ENCODE data around the gene HPSE2.
A peak's percentile ranks its signal among the peaks of the same experiment; 100 is the strongest.

HPSE2 gene

DNA sequence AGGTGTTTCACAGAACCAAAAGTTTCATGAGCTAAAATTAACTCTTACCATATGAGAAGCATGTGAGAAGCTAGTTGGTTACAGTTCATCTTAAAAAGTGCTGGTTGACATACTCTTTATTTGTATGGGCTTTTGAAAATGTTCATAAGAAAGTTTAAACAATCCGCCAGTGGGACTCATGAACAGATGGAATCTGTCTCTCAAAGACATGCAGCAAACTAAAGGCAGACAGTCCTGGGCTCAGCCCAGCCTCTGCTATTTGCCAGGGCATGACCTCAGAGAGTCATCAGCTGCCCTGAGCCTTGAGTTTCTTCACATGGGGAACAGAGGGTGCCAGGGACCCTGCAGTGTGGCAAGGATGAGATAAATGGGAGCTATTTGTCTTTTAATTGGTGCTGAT, 823.9 kb downstream of the HPSE2 start:
- H3K36me3 Mint-ChIP-seq (ENCODE audit: low read depth), result peaks cover 3% of the 10 kb centered on the region
- H3K4me1 Mint-ChIP-seq, result peaks cover 33% of the 10 kb centered on the region
- H3K9me3 Mint-ChIP-seq, result no peaks in the 10 kb centered on the region
- TF ChIP-seq, protein P1, sequence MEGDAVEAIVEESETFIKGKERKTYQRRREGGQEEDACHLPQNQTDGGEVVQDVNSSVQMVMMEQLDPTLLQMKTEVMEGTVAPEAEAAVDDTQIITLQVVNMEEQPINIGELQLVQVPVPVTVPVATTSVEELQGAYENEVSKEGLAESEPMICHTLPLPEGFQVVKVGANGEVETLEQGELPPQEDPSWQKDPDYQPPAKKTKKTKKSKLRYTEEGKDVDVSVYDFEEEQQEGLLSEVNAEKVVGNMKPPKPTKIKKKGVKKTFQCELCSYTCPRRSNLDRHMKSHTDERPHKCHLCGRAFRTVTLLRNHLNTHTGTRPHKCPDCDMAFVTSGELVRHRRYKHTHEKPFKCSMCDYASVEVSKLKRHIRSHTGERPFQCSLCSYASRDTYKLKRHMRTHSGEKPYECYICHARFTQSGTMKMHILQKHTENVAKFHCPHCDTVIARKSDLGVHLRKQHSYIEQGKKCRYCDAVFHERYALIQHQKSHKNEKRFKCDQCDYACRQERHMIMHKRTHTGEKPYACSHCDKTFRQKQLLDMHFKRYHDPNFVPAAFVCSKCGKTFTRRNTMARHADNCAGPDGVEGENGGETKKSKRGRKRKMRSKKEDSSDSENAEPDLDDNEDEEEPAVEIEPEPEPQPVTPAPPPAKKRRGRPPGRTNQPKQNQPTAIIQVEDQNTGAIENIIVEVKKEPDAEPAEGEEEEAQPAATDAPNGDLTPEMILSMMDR (IDR thresholded peaks at IDR 0.05; ENCODE audit: unreplicated experiment in 3 of 3), result no peak
- H3K27ac Mint-ChIP-seq, result peak overlapping the region in 1 of 3 experiments; percentile 34
- H3K4me3 Mint-ChIP-seq, result peak overlapping the region; percentile 27 to 39 (median 37)
- no peaks in the 10 kb centered on the region for H3K27me3 Mint-ChIP-seq (ENCODE audit: low read depth)

DNA sequence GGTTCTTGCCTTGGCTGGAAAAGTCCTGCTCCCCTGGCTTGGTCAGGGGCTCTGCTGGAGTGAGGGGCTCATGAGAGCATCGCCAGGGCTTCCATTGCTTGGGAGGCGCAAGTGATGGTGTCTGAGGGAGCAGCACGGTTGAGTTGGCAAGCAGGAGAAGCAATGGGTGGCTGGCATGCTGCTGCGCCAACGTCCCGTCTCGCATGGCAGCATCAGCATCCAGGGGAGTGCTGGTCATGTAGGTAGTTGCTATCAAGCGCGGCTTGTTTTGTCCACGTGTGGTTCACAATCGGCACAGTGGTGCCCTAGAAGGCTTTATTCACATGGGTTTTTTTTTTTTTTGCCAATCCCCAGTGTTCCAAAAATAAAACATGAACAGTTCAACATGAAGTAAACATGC, 824.5 kb downstream of the HPSE2 start:
- no peaks in the 10 kb centered on the region for H3K27me3 Mint-ChIP-seq (ENCODE audit: low read depth)
- TF ChIP-seq, protein P1 (IDR thresholded peaks at IDR 0.05; ENCODE audit: unreplicated experiment in 3 of 3), result no peak
- peak overlapping the region in 1 of 3 experiments; percentile 16 for H3K27ac Mint-ChIP-seq
- no peak overlapping the region for H3K4me3 Mint-ChIP-seq
- H3K4me1 Mint-ChIP-seq, result peaks cover 34% of the 10 kb centered on the region
- no peaks in the 10 kb centered on the region for H3K9me3 Mint-ChIP-seq
- H3K36me3 Mint-ChIP-seq (ENCODE audit: low read depth), result peaks cover 3% of the 10 kb centered on the region

DNA sequence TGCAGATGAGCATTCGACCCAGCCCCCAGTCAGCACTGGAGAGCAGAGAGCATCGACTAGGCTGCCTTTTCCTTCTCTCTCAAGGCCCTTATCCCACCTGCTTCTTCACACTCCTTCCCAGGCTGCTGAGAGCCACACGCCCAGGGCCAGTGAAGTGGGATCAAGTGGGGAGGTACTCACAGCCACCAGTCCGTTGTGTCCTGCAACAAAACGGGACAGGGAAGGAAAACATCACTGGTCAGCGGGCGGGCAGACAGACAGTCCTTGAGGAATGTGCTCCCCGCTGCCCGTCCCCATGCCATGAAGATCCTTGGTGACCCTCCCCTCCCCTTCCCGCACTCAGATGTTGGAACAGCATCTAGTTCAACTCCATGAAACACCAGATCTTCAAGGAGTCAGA, 824.9 kb downstream of the HPSE2 start:
- Mint-ChIP-seq H3K27ac (no peak overlapping the region), H3K4me1 (peaks cover 36% of the 10 kb centered on the region), H3K9me3 (no peaks in the 10 kb centered on the region), H3K4me3 (no peak overlapping the region), H3K36me3 (ENCODE audit: low read depth) (peaks cover 3% of the 10 kb centered on the region), H3K27me3 (ENCODE audit: low read depth) (no peaks in the 10 kb centered on the region)
- TF ChIP-seq, protein P1 (IDR thresholded peaks at IDR 0.05; ENCODE audit: unreplicated experiment in 3 of 3), result no peak

DNA sequence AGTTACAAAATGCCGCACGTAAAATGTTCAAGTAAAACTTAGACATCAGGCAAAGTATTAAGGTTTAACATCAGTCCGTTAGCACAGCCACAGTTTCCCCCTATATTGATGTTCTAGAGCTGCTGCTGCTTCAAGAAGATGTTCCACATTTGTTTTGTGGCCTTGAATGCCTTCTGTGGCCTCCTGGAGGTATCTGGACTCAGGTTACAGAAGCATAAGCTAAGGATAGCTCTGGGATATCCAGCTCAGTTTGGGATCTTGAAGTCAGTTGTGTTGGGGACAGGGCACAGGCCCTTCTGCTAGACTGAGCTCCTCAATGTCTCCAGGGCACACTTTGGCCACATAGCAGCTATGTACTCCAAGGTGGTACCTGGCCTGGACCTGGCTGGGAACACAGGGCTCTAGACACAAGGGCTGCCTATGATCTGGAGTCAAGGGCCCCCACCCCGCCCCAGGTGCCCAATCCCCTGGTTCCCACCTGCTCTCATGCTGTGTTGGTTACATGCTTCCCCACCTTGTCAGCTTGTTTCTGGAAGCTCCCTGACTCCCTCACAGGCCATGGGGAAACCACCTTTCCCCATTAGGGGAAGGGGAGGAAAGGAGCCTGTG, 825.4 kb downstream of the HPSE2 start:
- Mint-ChIP-seq H3K27ac (no peak overlapping the region), H3K36me3 (ENCODE audit: low read depth) (peaks cover 3% of the 10 kb centered on the region), H3K4me3 (no peak overlapping the region), H3K9me3 (no peaks in the 10 kb centered on the region), H3K27me3 (ENCODE audit: low read depth) (no peaks in the 10 kb centered on the region), H3K4me1 (peaks cover 32% of the 10 kb centered on the region)
- TF ChIP-seq, protein P1 (IDR thresholded peaks at IDR 0.05; ENCODE audit: unreplicated experiment in 3 of 3), result no peak

DNA sequence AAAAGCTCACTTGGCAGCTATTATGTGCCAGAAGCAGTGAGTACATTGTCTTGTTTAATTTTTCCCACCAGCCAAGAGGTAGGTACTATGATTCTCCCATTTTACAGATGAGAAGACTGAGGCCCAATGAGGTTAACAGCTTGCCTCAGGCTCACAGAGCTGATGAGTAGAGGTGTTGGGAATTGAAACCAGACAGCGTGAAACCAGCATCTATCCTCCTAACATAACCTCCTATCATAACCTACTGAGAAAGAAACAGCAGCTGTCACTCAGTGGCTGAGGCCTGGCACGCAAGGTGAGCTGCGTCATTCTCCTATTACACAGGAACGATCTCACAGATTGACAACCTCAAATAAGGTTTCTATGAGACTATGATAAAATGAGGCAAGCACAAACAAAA, 826.9 kb downstream of the HPSE2 start:
- no peaks in the 10 kb centered on the region for H3K9me3 Mint-ChIP-seq
- H3K4me3 Mint-ChIP-seq, result no peak overlapping the region
- H3K4me1 Mint-ChIP-seq, result peaks cover 32% of the 10 kb centered on the region
- peaks cover 3% of the 10 kb centered on the region for H3K36me3 Mint-ChIP-seq (ENCODE audit: low read depth)
- no peaks in the 10 kb centered on the region for H3K27me3 Mint-ChIP-seq (ENCODE audit: low read depth)
- TF ChIP-seq, protein P1 (IDR thresholded peaks at IDR 0.05; ENCODE audit: unreplicated experiment in 3 of 3), result no peak
- no peak overlapping the region for H3K27ac Mint-ChIP-seq

DNA sequence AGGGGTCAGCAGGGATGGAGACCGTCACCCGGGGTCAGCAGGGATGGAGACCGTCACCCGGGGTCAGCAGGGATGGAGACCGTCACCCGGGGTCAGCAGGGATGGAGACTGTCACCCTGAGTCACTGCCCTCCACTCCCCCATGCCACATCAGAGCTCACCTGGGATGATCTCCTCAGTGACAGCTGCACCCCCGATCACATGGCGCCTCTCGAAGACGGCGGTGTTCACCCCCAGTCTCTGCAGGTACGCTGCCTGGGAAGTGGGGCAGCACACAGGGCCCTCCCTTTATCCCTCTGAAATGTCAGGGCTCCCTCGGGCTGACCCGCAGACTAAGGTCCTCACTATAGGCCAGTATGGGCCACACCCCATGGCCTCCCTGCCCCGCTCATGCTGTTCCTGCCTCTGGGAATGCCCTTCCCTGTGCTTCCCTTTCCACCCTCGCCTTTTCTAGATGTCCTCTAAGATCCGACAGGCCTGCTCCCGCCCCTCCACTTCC, 827.9 kb downstream of the HPSE2 start:
- H3K4me1 Mint-ChIP-seq, result peaks cover 37% of the 10 kb centered on the region
- no peak overlapping the region for H3K4me3 Mint-ChIP-seq
- H3K36me3 Mint-ChIP-seq (ENCODE audit: low read depth), result peaks cover 12% of the 10 kb centered on the region
- no peak overlapping the region for H3K27ac Mint-ChIP-seq
- TF ChIP-seq, protein P1 (IDR thresholded peaks at IDR 0.05; ENCODE audit: unreplicated experiment in 3 of 3), result no peak
- H3K9me3 Mint-ChIP-seq, result no peaks in the 10 kb centered on the region
- no peaks in the 10 kb centered on the region for H3K27me3 Mint-ChIP-seq (ENCODE audit: low read depth)
